Stimulated activated CD4-positive, alpha-beta T cell treated with anti-CD3 and anti-CD28 coated beads, Interleukin-15, amount 100 ng/mL, for 24 hours (primary cell): ENCODE measurements around the gene HSPD1.
A peak's percentile ranks its signal among the peaks of the same experiment; 100 is the strongest.

Experiments used
- DNase-seq: peaks from one replicate; pipeline ENCODE4 v3.0.0-alpha.2; 2020

HSPD1 gene

DNA sequence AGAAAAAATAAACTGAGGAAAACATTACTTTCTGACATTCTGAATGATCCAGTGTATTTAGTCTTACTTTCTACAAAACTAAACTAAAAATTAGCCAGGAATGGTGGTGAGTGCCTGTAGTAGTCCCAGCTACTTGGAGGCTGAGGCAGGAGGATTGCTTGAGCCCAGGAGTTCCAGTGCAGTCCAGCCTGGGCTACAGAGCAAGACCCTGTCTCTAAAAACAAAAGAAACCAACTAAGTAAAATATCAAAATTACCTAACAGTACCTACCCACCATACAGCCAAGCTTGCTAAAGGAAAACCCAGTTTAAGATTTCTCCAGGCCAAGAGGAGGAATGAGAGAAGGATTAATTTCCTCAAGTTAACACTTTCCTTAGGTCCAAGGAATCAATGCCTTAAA lies 2.9 kb downstream of the HSPD1 start:
- no peak for DNase-seq

DNA sequence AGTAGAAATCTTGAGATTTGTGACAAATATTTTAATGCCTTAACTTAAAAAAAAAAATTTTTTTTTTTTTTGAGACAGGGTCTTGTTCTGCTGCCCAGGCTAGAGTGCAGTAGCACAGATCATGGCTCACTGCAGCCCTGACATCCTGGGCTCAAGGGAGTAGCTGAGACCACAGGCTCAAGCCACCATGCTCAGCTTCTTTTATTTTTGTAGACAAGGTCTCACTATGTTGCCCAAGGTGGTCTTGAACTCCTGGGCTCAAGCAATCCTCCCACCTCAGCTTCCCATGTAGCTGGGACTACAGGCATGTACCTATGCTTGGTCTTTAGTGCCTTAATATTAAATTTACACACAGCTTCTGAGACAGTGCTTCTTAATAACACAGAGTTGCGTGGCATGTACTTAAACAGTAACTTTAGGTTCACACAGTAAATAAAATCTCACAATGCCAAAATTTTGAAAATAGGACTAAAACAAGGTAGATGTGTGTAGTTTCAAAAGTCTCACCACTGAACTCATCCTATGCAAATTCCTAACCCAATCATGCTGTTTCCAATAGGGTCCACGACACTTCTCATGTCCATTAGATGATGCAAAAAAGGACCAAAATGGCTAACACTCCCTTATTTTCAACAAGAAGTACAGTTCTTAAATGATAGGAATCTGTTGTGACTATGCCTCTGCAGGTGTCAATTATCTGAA lies 4.1 kb downstream of the HSPD1 start:
- DNase-seq = no peak

DNA sequence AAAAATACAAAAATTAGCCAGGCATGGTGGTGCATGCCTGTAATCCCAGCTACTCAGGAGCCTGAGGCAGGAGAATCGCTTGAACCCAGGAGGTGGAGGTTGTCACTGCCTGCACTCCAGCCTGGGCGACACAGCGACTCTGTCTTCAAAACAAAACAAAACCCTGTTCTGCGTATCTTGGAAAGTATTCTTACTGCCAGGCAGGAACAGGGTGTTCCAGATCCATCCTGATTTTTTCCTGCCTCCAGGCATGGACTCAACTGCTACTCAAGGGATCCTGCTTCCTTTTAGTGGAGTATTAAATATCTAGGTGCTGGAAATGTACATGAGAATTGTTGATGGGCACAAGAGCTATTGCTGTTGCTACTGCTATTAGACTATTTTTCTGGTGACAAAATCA lies 12.3 kb downstream of the HSPD1 start:
- DNase-seq = no peak

DNA sequence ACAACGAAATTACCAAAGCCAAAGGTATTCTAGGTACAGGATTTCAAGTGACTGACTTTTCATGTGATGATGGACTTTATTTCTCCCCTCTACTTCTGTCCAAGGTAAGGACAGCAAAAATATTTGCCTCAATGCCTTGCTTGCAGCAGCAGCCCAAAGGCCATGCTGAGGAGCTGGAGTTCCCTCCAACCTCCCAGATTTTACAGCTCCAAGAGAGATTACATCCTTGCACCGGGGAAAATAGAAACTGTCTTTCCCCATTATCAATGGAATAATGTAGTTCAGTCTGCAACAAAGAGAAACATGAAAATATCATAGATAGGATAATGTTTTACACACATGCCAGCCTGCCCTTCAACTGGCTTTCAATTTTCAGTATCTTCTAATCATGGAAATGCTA lies 13.5 kb downstream of the HSPD1 start:
- no peak for DNase-seq

DNA sequence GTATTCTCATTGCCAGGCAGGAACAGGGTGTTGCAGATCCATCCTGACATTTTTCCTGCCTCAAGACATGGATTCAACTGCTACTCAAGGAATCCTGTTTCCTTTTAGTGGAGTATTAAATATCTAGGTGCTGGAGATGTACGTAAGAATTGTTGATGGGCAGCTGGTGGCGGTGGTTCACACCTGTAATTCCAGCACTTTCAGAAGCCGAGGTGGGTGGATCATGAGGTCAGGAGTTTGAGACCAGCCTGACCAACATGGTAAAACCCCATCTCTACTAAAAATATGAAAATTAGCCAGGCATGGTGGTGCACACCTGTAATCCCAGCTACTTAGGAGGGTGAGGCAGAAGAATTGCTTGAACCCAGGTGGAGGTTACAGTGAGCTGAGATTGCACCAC lies 15.4 kb downstream of the HSPD1 start:
- peak; percentile 39 for DNase-seq

DNA sequence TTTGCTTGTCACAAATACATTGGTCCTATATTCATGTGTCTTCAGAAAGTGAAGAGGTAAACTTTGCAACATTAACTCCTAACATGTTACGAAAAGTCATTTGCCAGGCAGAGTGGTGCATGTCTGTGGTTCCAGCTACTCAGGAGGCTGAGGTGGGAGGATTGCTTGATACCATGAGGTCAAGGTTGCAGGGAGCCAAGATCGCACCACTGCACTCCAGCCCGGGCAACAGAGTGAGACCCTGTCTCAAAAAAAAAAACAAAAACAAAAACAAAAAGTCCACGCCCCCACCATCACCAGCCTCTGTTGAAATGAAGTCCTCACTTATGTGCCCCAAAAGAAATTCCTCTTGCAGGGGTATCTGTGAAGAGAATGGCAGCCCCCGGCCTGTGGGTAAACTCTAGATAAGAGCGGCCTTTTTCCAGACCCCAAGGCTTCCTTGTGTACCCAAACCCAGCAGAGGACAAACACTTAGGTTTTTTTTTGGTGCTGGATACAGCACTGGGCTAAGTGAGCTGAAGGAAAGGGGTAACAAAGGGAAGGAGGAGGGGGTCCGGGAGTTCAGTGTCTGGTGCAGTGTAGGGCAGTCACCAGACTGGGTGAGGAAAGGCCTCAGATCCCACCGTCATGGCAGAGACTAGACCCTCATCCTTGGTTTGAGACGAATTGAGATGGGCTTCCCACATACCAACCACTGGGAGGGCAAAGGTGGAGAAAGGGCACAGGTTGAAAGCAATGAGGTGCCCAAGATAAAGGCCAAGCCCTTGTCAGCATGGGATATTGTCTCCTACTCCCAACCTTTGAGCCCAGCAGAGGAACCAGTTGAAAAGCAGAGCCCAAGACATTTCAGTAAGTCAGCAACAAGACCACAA lies 19.2 kb downstream of the HSPD1 start:
- DNase-seq = no peak

DNA sequence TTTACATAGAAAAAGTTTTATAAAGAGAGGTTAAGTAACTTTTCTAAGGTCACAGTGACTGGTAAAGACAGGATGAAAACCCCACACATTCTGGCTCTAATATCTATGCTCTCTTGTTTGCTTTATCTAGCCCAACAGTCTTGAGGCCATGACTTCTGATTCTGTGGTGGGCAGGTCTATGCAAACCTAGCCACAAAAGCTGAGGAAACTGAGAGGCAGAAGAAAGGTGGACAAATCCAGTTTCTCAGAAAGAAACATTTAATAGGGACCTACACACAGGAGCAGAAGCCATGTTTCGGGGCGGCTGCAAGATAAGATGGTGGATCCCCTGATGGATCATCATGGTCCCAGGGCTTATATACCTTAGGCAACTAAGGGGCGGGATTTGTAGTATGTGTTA lies 21.8 kb downstream of the HSPD1 start:
- no peak for DNase-seq

DNA sequence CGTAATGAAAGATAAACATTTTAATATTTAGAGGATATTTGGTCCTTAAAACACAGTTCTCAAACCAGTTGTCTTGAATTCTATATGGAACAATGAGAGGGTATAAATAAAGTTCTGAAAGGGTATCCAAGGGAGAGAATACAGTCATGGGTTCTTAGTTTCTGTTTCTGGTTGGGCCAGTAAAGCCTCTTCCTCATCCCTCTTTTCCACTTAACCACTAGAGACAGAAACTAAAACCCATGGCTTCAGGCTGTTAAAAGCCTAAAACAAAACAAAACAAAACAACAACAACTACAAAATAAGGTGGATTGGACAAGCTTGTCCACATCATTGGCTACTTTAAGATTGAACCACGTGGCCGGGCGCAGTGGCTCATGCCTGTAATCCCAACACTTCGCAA lies 27.5 kb downstream of the HSPD1 start:
- DNase-seq = no peak

DNA sequence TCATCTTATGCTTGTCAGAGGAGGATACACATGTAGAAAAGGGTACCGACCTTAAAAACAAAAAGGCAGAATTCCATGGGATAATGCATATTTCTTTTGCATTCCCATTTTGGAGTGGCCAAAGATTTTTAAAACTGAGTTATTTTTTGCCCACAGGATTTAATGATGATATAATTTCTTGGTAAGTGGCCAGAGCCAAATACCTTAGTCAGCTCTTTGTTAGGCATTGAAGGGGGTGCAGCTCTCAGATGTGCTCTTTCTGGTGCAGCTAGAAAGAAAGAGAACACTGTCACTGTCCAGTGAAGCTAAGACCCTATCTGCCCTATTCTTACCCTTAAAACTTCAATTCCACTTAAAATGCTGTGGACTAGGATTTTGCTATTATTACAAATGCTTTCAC lies 35.5 kb downstream of the HSPD1 start:
- DNase-seq = no peak

DNA sequence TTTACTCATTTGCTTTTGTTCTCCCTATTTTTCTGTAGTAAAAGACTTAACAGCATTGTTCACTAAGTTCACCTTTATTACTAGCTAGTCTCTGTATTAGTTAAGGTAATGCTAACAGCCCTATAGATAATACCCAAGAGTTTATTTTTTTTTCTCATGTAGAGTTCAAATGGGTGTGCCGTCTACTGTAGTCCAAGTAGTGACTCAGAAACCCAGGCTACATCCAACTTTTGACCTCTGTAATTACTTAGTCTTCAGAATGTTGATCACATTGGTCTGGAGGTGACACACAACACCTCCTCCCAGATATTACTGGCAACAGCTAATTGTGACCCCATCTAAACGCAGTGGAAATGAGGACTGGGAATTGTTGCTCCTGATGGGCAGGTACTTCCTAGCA lies 38.6 kb downstream of the HSPD1 start:
- DNase-seq = no peak

DNA sequence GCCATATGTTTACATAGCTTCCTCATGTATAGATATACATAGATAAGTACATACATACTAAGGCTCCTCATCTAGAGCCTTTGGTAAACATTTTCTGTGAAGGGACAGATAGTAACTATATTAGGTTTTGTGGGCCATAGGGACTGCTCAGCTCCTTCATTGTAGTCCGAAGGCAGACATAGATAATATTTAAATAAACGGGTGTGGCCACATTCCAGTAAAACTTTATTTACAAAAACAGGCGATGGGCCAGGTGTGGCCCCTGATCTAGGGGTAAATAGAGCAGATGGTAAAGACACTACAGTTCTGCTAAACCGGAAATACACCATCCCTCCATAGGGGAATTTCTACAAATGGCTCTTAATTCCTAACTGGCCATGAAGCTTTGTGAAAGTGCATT lies 39.0 kb downstream of the HSPD1 start:
- no peak for DNase-seq

DNA sequence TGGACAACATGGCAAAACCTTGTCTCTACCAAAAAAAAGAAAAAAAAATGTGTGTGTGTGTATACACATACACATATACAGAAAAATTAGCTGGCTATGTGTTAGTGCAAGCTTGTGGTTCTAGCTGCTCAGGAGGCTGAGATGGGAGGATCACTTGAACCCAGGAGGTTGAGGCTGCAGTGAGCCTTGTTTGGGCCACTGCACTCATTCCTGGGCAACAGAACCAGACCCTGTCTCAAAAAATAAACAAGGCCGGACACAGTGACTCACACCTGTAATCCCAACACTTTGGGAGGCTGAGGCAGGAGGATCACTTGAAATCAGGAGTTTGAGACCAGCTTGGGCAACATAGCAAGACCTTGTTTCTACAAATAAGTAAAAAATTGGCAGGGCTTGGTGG lies 44.2 kb downstream of the HSPD1 start:
- DNase-seq = no peak

DNA sequence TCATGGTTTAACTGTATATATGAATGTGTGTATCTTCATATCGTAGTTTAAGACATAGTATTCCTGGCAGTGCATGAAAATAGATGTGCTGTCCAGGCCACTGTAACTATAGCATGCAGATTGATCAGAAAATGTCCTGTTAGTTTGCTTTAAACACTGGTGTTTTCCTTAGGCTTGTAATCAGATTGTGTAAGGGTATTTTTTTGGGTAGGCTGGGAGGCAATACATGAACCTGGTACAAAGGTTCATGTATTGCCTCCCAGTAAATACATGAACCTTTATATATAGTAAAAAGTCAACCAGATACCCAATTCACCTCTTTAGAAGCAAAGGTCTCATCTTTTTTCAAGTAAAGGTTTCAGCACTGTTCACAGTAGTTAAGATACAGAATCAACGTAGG lies 44.7 kb downstream of the HSPD1 start:
- no peak for DNase-seq

DNA sequence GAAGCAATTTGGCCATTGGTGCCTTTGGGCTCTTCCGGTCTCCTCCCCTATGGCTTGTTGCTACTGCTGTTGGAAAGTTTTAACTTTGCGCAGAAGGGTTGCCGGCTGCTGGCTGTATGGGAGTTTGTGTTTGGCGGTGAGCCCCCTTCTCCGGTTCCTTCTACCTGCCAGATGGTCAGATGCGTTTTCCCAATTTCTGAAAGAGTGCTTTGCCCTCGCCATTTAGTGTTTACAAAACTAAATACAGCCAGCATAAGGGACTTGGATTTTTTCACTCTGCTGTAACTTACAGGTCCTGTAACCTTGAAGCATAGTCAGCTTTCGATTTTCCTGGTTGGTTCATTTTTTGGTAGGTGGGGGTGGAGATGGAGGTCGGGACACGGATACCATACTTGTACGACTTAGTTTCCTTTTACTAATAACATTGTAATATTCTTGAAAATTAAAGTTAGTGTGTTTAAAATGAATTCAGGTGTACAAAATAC lies 45.7 kb downstream of the HSPD1 start:
- no peak for DNase-seq

DNA sequence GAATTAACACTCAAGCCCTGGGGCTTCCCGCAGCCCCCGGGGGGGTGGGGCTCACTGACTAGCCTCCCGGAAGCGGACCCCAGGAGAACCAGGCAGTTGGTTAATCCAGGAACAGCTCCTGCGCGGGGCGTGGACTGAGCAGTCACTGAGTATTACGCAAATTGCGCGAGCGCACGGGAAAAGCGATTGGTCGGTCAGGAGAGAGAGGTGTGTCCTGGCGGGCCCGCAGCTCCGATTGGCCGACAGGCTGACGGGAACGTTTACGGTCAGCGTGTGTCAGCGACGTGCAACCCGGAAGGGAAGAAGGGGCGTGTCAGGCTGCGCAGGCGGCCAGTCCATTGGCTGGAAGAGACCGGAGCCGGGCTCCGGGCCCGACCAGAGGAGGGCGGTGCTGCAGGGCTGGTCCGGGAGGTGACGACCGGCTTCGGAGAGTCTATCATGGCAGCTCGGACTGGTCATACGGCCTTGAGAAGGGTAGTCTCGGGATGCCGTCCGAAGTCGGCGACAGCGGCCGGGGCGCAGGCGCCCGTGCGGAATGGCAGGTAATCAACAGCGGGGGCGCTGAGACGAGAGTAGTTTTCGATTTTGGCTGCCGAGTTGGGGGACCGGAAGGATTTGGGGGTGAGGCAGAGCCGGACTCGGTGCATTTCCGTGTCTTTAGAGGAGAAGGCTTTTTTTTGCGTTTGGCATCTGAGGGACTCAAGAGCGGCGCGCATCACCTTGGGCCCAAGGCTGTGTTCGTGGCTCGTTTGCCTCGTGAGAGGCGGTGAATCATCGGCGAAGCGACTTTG lies 46.3 kb downstream of the HSPD1 start, which contains the start of gene COQ10B:
Gene COQ10B, plus strand, starts transcription at position 430 of the 791 bp plus-strand sequence. Its CDS starts 9 bp downstream, at position 439.
- DNase-seq = peak; percentile 99

DNA sequence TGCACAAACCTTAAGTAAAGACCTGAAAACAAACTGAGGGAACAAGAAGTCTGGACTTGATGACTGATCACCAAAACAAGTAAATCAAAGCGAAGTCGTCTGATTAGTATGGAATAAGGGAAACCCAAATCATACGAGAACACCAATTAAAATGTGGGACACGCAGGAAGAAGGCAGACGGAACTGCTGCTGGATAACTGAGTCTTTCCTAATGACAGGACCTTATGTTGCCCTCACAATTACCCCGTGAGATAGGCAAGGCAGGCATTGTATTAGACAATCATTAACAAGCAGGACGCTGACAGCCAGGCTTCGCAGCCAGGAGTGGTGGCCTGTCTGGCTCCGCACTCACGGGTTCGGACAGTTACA lies 46.9 kb downstream of the HSPD1 start:
- no peak for DNase-seq

DNA sequence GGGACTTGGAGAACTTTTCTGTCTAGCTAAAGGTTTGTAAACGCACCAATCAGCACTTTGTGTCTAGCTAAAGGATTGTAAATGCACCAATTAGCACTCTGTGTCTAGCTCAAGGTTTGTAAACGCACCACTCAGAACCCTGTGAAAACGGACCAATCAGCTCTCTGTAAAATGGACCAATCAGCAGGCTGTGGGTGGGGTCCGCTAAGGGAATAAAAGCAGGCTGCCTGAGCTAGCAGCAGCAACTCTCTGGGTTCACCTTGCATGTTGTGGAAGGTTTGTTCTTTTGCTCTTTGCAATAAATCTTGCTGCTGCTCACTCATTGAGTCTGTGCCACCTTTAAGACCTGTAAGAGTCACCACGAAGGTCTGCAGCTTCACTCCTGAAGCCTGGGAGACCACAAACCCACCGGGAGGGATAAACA lies 48.7 kb downstream of the HSPD1 start:
- peak; percentile 10 for DNase-seq

DNA sequence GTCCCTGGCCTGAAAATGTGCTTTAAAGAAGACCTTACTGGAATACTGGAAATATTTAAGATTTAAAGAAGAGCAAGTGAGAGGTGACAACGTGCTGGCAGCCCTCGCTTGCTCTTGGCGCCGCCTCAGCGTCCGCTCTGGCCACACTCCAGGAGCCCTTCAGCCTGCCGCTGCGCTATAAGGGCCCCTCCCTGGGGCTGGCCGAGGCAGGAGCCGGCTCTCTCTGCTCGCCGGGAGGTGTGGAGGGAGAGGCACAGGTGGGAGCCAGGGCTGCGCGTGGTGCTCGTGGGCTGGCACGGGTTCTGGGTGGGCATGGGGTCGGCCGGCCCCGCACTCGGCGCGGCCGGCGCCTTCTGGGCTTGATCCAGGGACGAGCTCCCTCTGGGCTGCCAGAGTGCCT lies 49.2 kb downstream of the HSPD1 start:
- no peak for DNase-seq

DNA sequence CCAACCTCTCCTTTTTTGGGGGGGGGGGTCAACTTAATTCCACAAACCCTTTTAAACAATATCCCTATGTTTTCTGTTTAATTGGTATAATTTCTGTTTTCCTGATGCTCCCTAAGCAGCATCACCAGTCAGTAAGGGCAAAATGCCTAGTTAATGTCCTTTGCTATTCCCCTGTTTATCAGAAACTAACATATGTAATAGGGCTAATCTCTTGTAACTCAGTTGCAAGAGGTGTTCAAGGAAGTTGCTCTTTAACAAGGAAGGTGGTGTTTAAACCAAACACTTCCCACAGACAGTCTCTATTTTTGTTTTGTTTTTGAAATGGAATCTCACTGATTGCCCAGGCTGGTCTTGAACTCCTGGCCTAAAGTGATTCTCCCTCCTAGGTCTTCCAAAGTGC lies 52.8 kb downstream of the HSPD1 start:
- no peak for DNase-seq

DNA sequence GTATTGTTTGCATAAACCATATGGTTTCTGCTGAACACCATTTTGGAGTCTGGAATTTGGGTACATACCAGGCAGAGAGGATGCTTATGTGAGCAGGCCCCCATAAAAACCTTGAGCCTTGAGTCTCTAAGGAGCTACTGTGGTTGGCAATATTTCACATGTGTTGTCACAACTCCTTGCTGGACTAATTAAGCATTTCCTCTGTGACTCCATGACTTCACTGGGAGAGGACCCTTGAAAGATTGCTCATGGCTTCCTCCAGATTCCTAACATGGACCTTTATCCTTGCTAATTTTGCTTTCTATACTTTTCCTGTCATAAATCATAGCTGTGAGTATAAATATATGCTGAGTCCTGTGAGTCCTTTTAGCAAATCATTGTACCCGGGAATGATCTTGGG lies 53.9 kb downstream of the HSPD1 start:
- DNase-seq = no peak

DNA sequence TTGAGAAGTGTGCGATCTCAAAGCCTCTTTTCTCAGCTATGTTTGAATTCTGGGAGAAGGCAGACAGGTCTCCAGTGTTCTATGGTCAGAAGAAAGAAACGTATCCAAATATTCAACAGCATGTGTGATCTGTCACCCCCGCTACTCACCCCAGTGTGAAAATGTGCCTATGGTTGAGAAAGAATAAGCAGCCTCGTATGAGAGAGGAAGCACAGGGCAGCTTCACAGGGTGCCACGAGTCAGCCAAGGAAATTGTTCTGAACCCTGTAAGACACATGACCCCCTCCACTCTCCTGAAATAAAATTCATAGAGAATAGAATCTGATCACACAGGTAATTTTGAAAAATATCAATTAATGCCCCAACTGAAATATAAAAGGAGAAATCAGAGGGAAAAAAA lies 56.8 kb downstream of the HSPD1 start:
- no peak for DNase-seq

DNA sequence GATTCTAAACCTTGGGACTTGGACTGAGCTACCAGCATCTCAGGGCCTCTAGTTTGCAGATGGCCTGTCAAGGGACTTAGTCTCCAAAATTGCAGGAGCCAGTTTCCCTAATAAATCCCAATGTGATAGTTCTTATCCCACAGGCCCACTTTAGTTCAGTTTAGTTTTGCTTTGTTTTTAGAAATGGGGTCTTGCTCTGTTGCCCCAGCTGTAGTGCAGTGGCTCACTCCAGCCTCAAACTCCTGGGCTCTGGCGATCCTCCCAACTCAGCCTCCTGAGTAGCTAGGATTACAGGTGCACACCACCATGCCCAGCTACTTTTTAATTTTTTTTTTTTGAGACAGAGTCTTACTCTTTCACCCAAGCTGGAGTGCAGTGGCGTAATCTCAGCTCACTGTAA lies 62.3 kb downstream of the HSPD1 start:
- no peak for DNase-seq
